GM20431 (cell line): ENCODE measurements around the gene ZCRB1.

ENCODE experiments used
- in situ Hi-C: fragments of 300-500 bp; cut with MseI, MboI; formaldehyde crosslinking; loops from one replicate; pipeline ENCODE4 v1.15.0; 2020; ENCODE audit warnings: low sequenced_read_pairs; ENCODE audit not compliant: unreplicated experiment

The ZCRB1 gene

DNA sequence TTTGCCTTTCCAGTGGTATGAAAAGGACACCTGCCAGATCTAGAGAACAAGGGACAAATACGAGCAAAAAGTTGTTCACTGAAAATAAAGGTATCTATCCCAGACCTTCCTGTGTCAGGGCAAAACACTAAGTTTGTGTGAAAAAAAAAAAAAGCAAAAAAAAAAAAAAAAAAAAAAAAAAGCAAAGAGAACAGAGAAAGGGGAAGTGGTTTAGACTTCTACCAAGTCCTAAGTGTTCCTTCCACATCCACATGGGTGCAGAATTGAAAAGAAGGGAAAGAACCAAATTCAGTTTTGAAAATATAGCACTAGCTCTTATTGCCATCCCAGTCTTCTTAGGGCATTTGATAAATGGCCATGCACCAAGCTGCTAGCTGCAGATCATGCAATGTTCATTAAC is 41.7 kb downstream of the ZCRB1 start:
- in situ Hi-C loops, result no loop called here

DNA sequence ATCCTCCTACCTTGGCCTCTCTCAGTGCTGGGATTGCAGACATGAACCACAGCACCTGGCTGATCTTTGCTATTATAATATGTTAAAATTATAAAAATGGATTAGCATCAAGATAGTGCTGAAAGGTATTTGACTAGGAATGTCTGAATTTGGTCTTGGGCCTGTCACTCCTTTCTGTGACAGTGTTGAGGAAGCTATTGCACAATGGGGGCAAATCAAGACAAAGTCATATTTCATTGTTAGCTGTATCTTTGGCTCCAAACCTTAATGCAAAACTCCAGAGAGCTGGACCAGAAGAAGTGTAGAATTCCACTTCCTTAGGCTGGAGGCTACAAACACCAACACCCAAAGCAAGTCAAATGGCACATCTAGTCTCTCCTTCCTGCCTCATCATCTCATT is 42.2 kb downstream of the ZCRB1 start:
- in situ Hi-C loops, result no loop called here

DNA sequence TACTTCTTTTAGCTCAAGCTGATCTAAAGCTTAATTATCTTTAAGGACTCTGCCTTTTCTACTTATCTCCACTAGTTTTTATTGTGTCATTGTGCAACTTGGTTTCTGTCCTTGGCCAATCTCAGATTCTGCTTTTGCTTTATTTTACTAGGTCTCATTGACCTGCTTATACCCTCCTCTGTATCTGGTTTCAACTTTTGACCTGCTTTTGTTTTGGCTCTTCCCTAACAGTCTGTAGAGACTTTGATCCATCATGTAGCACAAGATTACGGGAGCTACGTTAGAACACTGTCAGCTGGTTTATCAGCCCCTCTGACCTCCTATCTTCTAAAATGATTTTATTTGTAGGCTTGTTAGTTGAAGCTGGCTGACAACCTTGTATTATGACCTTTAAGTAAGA is 43.6 kb downstream of the ZCRB1 start:
- in situ Hi-C loops, result no loop called here

DNA sequence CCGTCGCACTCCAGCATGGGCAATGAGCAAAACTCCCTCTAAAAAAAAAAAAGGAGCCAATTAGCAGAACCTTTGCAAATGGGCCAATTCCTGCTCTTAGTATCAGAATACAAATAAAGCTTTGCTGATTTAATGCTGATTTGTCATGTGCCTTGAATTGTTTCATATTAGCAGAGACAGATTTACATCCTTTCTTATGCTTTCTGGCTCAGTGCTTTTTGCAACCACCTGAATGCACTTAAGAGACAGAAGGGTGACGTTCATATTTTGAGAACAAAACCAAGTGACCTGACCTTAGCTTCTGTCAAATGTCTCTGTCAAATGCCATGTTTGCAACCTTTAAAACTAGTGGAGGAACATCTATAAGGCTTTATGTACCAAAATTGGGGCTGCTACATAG is 44.0 kb downstream of the ZCRB1 start:
- in situ Hi-C loops, result no loop called here

DNA sequence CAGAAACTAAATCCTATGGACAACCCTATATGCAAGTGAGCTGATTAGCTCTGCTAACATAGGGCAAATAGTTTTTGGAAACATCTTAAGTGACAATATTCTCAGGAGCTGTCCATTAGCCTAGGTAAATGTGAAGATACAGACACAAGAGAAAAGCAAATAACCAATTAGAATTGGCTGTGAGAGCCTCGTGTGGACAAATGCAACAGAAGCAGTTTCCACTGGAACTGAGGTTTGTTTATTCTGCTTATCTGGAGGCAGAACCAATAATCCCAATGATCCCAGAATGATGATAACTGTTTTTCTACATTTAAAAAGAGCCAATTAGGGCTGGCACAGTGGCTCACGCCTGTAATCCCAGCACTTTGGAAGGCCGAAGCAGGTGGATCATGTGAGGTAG is 44.6 kb downstream of the ZCRB1 start:
- in situ Hi-C loops, result no loop called here

DNA sequence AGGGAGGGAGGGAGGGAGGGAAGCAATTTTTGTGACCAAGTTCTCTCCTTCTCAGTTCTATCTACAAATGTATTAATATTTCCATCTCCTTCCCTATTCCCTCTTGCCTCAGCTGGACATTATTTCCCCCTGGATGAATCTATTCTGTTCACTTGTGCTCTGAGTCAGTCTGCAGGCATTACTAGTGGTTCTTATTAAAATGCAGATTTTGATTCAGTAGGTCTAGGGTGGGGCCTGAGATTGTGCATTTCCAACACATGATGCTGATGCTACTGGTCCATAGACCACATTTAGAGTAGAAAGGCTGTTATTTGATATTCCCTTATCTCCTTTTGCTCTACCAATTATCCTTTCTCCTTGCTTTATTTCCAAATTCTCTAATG is 47.8 kb downstream of the ZCRB1 start:
- in situ Hi-C loops, result no loop called here

DNA sequence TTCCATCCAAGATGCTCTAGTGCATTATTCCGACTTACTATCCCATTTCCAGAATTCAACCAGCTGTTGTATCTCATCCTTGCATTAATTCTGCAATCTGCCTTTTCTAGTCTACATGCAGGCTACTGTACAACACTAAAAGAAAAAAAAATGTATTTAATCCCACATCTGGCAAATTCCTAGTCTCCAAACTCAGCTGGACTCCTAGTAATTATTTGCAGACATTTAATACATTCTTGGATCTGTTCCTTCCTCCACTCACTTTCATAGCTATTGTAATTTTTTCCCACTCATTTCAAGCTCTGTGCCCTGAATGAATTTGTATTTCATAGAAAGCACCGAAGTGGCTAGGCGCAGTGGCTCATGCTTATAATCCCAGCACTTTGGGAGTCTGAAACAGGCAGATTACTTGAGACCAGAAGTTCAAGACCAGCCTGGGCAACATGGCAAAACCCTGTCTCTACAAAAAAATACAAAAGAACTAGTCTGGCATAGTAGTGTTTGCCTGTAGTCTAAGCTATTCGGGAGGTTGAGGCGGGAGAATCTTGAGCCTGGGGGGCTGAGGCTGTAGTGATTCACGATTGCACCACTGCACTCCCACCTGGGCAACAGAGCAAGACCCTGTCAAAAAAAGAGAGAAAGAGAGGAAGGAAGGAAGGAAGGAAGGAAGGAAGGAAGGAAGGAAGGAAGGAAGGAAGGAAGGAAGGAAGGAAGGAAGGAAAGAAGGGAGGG is 48.3 kb downstream of the ZCRB1 start:
- in situ Hi-C loops, result no loop called here

DNA sequence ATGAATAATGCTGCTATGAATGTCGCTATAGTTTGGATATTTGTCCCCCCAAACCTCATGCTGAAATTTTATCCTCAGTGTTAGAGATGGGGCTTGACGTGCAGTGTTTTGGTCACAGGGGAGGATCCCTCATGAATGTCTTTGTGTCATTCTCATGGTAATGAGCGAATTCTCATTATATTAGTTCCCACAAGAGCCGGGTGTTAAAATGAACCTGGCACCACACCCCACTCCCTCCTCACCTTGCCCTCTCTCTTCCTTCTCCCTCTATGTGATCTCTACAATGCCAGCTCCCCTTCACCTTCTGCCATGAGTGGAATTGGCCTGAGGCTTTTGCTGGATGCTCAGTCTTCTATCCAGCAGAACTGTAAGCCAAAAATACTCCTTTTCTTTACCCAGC is 50.4 kb downstream of the ZCRB1 start:
- in situ Hi-C loops, result no loop called here

DNA sequence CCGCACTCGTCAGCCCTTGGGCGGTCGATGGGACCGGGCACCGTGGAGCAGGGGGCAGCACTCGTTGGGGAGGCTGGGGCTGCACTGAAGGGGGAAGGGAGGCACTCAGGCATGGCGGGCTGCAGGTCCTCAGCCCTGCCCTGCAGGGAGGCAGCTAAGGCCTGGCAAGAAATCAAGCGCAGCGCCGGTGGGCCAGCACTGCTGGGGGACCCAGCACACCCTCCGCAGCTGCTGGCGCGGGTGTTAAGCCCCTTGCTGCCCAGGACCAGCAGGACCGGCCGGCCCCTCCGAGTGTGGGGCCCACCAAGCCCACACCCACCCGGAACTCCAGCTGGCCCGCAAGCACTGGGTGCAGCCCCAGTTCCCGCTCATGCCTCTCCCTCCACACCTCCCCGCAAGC is 52.2 kb downstream of the ZCRB1 start:
- in situ Hi-C loops, result no loop called here

DNA sequence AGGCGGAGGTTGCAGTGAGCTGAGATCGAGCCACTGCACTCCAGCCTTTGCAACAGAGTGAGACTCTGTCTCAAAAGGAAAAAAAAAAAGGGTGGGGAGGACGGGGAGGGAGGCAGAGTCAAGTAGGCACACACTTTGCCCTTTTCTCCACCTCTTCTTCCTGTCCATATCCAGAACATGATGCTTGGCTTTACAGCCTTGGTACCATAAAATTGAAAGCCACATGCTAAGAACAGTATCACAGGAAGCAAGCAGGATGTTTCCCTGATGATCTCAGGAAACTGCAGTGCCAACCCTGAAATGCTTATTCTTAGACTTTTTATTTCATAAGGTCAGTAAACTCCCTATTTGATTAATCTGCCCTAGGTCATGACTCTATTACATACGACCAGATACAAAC is 55.3 kb downstream of the ZCRB1 start:
- in situ Hi-C loops, result no loop called here

DNA sequence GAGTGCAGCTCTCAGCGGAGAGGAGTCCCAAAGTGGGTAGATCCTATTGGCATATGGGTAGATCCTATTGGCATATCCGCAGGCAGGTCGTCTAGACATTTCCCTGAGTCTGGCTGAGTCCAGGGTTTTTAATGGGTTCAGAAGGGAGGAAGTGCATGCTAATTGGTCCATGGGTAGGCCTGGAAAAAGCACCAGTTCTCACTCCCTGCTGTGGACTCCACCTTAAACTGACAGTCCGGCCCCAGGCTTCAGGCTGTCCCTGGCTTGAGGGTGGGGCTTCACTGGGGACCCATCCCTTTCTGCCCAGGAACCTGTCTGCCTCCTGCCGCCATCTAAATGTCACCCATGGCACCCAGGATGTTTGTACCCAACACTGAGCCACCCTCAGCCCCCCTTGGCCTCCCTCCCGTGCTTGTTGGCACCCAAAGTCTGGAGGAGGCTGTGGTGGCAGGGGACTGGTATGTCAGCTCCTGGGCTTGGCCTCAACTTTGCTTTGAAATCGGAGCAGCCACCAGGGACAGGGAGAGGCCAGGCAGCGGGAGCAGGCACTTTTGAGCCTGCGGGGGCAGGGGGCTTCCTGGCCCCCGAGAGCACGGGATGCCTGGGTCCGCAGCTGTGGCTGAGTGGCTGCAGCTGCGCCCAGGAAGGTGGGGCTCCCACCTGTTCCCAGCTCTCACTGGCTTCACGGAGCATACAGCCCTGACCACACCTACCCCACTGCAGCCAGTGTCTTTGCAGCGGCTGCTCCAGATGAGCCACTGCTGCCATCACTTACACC is 58.3 kb downstream of the ZCRB1 start:
- in situ Hi-C loops, result no loop called here

DNA sequence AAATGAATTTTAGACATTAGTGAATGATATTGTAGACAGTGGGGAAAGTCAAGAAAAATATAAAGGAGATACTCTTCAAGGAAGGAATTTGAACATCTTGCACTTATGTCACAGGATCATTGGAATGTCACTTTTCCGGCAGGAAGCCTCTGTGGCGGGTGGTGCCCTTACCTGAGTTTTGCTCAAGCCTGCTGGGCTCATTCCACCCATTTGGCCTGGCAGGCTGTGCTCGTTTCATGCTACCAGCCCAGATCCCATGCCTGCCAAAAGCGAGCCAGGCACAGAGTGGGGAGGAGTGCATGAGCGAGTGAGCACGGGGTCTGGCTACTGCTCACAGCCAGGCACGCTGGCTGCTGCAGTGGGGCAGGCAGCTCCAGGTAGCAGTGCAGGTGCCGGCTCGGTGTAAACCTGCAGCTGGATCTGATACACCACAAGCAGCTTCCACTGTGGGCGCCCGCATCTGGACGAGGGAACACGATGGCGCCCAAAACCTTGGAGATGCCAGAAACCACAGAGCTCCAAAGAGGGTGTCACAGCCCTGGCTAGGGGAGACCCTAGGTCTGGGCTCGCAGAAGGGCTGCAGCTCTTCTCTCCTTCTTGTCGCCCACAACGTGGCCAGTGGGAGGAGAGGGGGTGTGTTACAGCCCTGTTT is 59.2 kb downstream of the ZCRB1 start:
- in situ Hi-C loops, result no loop called here

DNA sequence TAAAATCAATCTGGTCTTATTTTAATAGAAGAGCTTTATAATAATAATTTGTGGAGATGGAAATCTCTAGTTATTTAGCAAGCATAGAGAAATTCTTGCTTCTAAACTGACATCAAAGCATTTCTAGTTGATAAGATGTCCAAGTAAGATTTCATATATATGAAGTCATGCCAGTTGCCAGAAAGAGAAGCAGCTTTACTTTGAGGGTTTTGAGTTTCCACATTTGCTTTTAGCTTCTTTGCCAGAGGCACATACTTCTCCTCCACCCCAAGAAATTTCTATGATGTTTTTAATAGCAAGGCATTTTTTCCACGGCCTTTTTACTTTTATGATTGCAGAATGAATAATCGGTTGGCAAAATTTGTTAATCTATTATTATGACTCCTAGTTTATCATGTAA is 63.6 kb downstream of the ZCRB1 start:
- in situ Hi-C loops, result no loop called here
